HepG2 (cell line): ENCODE measurements around the gene FER1L5. TPM values are rescaled to one million over a fixed set of nuclear protein-coding genes. Genes with fewer than 3 reads are reported as not detected.

ENCODE experiments used
- DMAP1 ChIP-seq: IDR thresholded peaks from 2 replicates; pipeline ENCODE4 v1.6.1; 2016
- HIVEP1 ChIP-seq: sonication (generic); formaldehyde crosslinking; IDR thresholded peaks from 2 replicates; pipeline ENCODE4 v1.4.0; 2020; ENCODE audit warnings: mild to moderate bottlenecking, missing genetic modification reagents
- SMAD3 ChIP-seq: sonication (generic); formaldehyde crosslinking; IDR thresholded peaks from 2 replicates; pipeline ENCODE4 v1.4.0; 2020; ENCODE audit warnings: missing genetic modification reagents
- THYN1 ChIP-seq: sonication (generic); formaldehyde crosslinking; IDR thresholded peaks from 2 replicates; pipeline ENCODE4 v1.8.1; 2023; ENCODE audit warnings: low read depth, mild to moderate bottlenecking, moderate library complexity, missing genetic modification reagents, borderline replicate concordance
- ZFP37 ChIP-seq: sonication (generic); formaldehyde crosslinking; IDR thresholded peaks from 2 replicates; pipeline ENCODE4 v1.4.0; 2020; ENCODE audit warnings: missing genetic modification reagents, borderline replicate concordance
- ZNF549 ChIP-seq: sonication (generic); formaldehyde crosslinking; IDR thresholded peaks from 2 replicates; pipeline ENCODE4 v1.5.0; 2020; ENCODE audit warnings: missing genetic modification reagents
- polyA plus RNA-seq, 8 experiments: library from polyadenylated mRNA; depleted of rRNA in 3 of 8; stranded (reverse) in 7 of 8; unstranded in 1 of 8; fragments of >200 nt; fragmentation: Illumina TruSeq in 4 of 8; extraction: Trizol in 4 of 8; gene quantifications; 2 replicates each; pipeline versions ENCODE4 v1.2.1 to v1.2.3, GENCODE V29; 2011 to 2016; ENCODE audit warnings: low read depth in 4 of 8, missing spikeins in 1 of 8, mixed read lengths in 1 of 8; ENCODE audit not compliant: insufficient read depth in 1 of 8
- total RNA-seq, 5 experiments: library from RNA; depleted of rRNA; stranded (reverse); fragments of >200 nt; fragmentation: Illumina TruSeq; extraction: Trizol; gene quantifications; 2 replicates each; pipeline ENCODE4 v1.2.3, GENCODE V29; 2016; ENCODE audit warnings: low read depth in 1 of 5
- TF ChIP-seq, protein P1 (sequence below): sonication (generic); formaldehyde crosslinking; IDR thresholded peaks from 2 replicates; pipeline ENCODE4 v1.4.0; 2020; ENCODE audit warnings: missing genetic modification reagents, mild to moderate bottlenecking, borderline replicate concordance
- TF ChIP-seq, protein P2 (sequence below): IDR thresholded peaks from 2 replicates; pipeline ENCODE4 v1.4.0; 2020; ENCODE audit warnings: mild to moderate bottlenecking, missing genetic modification reagents
- TF ChIP-seq, protein P3 (sequence below): sonication (generic); formaldehyde crosslinking; IDR thresholded peaks from 2 replicates; pipeline ENCODE4 v1.5.0; 2020; ENCODE audit warnings: missing genetic modification reagents

Gene FER1L5
- total and polyA plus RNA-seq, 2 of the 13 experiments (the other 11 are each of a cell fraction or from before 2014, with no cell fraction given), result 0.02 to 0.08 TPM

DNA sequence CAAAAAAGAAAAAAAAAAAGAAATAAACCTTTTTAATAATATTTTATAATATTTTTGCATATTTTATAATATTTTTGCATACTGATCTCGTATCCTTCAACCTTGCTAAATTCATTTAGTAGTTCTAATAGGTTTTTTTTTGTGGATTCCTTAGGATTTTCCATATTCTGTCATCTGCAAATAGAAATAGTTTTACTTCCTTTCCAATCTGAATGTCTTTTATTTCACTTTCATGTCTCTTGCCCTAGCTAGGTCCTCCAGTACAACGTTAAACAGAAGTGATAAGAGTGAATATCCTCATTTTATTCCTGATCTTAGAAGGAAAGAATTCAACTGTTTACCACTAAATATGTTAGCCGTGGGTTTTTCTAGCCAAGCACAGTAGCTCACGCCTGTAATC is 83.6 kb downstream of the FER1L5 start (continued):
- TF ChIP-seq, protein P1, sequence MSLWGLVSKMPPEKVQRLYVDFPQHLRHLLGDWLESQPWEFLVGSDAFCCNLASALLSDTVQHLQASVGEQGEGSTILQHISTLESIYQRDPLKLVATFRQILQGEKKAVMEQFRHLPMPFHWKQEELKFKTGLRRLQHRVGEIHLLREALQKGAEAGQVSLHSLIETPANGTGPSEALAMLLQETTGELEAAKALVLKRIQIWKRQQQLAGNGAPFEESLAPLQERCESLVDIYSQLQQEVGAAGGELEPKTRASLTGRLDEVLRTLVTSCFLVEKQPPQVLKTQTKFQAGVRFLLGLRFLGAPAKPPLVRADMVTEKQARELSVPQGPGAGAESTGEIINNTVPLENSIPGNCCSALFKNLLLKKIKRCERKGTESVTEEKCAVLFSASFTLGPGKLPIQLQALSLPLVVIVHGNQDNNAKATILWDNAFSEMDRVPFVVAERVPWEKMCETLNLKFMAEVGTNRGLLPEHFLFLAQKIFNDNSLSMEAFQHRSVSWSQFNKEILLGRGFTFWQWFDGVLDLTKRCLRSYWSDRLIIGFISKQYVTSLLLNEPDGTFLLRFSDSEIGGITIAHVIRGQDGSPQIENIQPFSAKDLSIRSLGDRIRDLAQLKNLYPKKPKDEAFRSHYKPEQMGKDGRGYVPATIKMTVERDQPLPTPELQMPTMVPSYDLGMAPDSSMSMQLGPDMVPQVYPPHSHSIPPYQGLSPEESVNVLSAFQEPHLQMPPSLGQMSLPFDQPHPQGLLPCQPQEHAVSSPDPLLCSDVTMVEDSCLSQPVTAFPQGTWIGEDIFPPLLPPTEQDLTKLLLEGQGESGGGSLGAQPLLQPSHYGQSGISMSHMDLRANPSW (CRISPR knock-in tag), result no peak
- TF ChIP-seq DMAP1 (CRISPR knock-in tag) (no peak), THYN1 (no peak), ZNF549 (CRISPR knock-in tag) (no peak), ZFP37 (CRISPR knock-in tag) (no peak), HIVEP1 (CRISPR knock-in tag) (no peak), SMAD3 (CRISPR knock-in tag) (no peak)
- TF ChIP-seq, protein P2, sequence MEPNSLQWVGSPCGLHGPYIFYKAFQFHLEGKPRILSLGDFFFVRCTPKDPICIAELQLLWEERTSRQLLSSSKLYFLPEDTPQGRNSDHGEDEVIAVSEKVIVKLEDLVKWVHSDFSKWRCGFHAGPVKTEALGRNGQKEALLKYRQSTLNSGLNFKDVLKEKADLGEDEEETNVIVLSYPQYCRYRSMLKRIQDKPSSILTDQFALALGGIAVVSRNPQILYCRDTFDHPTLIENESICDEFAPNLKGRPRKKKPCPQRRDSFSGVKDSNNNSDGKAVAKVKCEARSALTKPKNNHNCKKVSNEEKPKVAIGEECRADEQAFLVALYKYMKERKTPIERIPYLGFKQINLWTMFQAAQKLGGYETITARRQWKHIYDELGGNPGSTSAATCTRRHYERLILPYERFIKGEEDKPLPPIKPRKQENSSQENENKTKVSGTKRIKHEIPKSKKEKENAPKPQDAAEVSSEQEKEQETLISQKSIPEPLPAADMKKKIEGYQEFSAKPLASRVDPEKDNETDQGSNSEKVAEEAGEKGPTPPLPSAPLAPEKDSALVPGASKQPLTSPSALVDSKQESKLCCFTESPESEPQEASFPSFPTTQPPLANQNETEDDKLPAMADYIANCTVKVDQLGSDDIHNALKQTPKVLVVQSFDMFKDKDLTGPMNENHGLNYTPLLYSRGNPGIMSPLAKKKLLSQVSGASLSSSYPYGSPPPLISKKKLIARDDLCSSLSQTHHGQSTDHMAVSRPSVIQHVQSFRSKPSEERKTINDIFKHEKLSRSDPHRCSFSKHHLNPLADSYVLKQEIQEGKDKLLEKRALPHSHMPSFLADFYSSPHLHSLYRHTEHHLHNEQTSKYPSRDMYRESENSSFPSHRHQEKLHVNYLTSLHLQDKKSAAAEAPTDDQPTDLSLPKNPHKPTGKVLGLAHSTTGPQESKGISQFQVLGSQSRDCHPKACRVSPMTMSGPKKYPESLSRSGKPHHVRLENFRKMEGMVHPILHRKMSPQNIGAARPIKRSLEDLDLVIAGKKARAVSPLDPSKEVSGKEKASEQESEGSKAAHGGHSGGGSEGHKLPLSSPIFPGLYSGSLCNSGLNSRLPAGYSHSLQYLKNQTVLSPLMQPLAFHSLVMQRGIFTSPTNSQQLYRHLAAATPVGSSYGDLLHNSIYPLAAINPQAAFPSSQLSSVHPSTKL (CRISPR knock-in tag), result no peak
- TF ChIP-seq, protein P3, sequence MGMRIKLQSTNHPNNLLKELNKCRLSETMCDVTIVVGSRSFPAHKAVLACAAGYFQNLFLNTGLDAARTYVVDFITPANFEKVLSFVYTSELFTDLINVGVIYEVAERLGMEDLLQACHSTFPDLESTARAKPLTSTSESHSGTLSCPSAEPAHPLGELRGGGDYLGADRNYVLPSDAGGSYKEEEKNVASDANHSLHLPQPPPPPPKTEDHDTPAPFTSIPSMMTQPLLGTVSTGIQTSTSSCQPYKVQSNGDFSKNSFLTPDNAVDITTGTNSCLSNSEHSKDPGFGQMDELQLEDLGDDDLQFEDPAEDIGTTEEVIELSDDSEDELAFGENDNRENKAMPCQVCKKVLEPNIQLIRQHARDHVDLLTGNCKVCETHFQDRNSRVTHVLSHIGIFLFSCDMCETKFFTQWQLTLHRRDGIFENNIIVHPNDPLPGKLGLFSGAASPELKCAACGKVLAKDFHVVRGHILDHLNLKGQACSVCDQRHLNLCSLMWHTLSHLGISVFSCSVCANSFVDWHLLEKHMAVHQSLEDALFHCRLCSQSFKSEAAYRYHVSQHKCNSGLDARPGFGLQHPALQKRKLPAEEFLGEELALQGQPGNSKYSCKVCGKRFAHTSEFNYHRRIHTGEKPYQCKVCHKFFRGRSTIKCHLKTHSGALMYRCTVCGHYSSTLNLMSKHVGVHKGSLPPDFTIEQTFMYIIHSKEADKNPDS (CRISPR knock-in tag), result no peak
